D721Med (cell line): ENCODE measurements around the gene KMT5B.

Experiments
- DNase-seq: peaks from one replicate; pipeline ENCODE4 v3.0.0; 2011; ENCODE audit warnings: low spot score; ENCODE audit not compliant: insufficient read length
- FAIRE-seq: peaks from 2 replicates; lab custom pipeline; 2011; peaks lifted over from hg19 to GRCh38; lab: Jason Lieb, UNC
- TF ChIP-seq, protein P1 (sequence below): IDR thresholded peaks from 2 replicates; pipeline ENCODE4 v1.5.1; 2012; ENCODE audit warnings: mild to moderate bottlenecking, control low read depth; ENCODE audit not compliant: insufficient read depth; ENCODE audit errors: missing control alignments

The KMT5B gene

DNA sequence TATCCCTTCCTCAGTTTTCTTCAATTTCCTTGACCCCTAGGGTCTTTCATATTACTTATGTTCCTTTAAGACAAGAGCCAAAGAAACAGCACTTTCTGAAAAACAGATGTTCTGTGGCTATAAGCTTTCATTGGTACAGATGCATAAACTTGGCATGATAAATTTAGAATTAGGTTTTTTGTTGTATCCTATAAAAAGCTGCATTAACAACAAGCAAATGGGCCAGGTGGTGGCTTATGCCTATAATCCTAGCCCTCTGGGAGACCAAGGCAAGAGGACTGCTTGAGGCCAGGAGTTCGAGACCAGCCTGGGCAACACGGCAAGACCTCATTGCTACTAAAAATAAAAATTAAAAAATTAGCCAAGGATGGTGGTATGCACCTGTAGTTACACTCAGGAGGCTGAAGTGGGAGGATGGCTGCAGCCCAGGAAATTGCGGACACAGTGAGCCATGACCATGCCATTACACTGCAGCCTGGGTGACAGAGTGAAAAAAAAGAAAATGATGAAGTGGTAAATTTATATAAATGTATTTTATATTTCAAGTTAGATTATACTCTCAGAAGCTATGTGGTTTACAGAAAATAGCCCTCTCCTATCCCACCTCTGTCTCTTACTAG lies 18.3 kb downstream of the KMT5B start:
- FAIRE-seq (no peak), DNase-seq (no peak)
- TF ChIP-seq, protein P1, sequence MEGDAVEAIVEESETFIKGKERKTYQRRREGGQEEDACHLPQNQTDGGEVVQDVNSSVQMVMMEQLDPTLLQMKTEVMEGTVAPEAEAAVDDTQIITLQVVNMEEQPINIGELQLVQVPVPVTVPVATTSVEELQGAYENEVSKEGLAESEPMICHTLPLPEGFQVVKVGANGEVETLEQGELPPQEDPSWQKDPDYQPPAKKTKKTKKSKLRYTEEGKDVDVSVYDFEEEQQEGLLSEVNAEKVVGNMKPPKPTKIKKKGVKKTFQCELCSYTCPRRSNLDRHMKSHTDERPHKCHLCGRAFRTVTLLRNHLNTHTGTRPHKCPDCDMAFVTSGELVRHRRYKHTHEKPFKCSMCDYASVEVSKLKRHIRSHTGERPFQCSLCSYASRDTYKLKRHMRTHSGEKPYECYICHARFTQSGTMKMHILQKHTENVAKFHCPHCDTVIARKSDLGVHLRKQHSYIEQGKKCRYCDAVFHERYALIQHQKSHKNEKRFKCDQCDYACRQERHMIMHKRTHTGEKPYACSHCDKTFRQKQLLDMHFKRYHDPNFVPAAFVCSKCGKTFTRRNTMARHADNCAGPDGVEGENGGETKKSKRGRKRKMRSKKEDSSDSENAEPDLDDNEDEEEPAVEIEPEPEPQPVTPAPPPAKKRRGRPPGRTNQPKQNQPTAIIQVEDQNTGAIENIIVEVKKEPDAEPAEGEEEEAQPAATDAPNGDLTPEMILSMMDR, result no peak

DNA sequence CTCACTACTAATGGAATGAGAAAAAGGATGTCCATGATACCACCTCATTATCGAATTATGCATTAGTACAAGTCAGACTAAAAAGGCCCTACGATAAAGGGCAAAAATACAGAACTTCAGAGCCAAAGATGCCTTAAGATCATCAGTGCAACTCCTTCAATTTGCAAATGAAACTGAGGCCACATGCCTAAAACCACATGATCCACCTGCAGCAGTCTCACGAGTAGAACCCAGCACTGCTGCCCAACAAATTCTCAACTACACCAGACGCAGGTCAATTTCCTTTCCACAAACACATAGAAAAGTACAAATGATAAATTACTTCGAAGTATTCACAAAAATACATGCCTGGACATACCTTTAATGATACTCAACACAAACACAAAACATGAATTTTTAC lies 20.1 kb downstream of the KMT5B start:
- TF ChIP-seq, protein P1, result no peak
- no peak for FAIRE-seq

DNA sequence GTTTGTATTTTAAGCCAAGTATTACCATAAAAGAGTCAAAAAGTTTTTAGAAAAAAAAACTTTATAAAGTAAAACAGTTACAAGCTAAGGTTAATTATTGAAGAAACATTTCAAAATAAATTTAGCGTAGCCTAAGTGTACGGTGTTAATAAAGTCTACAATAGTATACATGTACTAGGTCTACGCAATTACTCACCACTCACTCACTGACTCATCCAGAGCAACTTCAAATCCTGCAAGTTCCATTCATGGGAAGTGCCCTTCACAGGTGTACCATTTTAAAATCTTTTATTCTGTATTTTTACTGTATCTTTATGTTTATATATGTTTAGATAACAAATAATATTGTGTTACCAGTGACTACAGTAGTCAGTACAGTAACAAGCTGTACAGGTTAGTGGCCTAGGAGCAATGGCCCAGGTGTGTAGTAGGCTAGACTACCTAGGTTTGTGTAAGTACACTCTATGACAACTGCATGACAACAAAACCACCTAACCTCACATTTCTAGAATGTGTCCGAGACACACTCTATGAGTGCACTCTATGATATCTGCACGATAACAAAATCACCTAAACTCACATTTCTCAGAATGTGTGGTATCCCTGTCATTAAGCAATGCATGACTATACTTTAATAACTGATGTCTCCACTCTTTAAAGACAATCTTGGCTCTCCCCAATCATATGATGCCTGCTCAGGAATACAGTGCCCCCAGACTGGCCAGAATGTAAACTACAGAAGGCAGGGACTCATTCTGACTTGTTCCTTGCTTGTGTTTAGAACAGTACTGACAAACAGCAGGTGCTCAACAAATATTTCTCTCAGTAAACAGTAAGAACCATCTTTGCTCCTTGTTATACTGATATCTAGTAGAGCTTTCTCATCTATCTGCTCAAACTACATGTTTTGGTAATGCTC lies 21.2 kb downstream of the KMT5B start:
- TF ChIP-seq, protein P1, result no peak
- no peak for FAIRE-seq
- DNase-seq, result no peak

More for the DNA sequence above, 20.1 kb downstream of the KMT5B start:
- DNase-seq, result no peak

DNA sequence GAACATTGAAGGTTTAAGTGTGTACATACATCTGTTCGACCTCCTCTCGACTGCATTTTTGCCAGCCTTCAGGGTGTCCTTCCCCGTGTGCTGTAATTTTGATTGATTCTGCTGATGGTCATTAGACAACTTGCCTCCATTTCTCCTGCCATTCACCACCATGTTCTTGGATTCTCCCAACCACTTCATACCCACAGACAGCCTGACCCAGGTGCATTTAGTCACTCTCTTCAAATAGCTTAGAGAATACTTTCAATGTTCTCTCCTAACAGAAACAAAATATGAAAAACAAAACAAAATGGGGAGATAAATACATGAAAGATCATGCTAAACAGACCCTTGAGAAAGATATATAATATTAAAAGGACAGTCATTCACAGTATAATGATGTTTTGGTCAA lies 23.2 kb downstream of the KMT5B start:
- DNase-seq, result no peak
- FAIRE-seq, result no peak
- TF ChIP-seq, protein P1, result no peak

DNA sequence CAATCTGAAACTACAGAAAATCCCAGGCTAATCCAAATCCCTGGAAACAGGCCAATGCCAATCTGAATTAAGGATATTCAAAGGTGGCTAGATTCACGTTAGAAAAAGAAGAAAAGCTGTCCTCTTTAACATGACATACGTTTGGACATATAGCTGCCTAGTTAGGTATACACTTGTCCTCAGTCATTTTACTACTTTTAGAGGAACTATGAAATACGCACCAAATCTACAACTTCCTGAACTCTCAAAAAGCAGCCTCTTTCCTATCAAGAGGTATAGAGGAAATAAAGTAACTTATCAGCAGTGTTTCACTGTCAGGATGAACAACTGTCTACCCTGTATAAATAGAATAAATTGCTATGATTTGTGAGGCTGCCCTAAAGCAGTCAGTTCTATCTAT lies 24.0 kb downstream of the KMT5B start:
- no peak for DNase-seq
- no peak for FAIRE-seq
- TF ChIP-seq, protein P1, result no peak

DNA sequence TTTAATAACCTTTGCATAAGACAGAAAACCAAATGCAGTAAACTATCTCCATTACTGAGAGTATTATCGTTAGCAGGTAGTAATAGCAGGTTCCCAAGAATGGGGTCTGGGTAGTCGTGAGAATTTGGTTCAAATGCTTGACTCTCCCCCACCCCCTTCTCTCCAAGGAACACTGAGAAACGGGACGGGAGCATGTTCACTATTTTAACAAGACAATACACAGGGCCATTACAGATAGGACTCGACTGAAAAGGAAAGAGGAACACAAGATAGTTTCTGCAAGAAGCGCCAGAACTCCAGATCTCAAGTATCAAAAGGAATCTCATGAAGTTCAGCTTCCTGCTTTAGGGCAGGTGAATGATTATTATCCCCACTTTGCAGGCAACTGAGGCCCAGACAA lies 27.0 kb downstream of the KMT5B start:
- TF ChIP-seq, protein P1, result no peak
- FAIRE-seq, result no peak

More for the DNA sequence above, 27.0 kb downstream of the KMT5B start:
- DNase-seq, result no peak
